GM19324 (cell line): ENCODE measurements around the gene FXYD2.

Source experiments
- ATAC-seq: cut with Tn5 transposase; IDR thresholded peaks from one replicate; pipeline ENCODE4 v1.9.1; 2021; ENCODE audit warnings: mild to moderate bottlenecking, moderate library complexity; ENCODE audit not compliant: unreplicated experiment, low FRiP score

FXYD2 gene

GRCh38 chr11:117771841-117772240 lies 52.7 kb downstream of the FXYD2 start:
- ATAC-seq = no peak

DNA sequence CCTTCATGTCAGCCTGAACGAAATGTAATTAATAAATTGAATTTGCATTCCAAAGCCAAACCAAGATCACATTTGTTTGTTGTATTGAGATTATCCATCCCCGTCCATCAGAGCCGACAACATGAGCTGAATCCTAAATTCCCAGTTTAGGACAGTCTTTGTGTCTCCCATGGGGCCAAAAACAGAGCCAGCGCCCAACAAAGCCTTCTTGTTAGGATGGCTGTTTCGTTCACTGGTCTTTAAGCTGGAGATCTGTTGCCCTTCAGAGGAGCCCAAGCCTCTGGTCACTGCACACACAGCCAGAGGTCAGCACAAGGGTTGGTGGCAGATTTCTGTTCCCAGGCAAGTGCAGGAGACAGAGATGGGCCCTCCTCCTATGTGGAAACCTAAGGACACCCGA lies 53.3 kb downstream of the FXYD2 start:
- no peak for ATAC-seq

DNA sequence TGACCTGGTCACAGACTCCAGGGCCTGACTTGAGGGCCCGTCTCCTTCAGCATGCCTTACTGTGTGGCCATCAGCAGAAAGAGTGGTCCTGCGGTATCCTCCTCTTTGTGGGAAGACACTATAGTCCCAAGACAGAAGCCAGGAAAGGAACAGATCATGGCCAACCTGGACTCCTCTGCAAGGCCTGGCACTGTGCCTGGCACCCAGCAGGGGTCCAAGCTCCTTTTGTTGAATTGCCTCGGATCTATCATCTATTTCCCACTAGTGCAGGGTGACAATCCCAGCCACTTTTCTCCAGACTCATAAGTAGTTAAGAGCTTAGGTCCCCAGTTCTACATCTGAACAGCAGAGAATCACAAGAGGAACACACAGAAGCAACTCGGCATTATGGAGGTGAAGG lies 54.5 kb downstream of the FXYD2 start:
- ATAC-seq = no peak
